ENCODE results near the gene GRSF1.

DNA sequence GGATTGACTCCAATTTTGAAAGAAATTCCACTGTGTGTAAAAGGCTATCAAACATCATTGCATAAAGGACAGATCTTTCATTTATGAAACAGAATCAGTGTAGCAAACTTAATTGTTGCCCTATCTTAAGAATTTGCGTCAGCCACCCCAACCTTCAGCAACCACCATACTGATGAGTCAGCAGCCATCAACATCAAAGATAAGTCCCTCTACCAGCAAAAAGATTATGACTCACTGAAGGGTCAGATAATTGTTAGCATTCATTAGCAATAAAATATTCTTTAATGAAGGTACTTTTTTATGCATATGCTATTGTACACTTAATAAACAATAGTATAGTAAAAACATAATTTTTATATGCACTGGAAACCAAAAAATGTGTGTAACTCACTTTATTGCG is 15.8 kb upstream of the GRSF1 start:
- TF ChIP-seq KDM5A (IDR thresholded peaks at IDR 0.05; ENCODE audit: borderline replicate concordance, low read length) (no peak), ISX (CRISPR knock-in tag; conservative IDR thresholded peaks at IDR 0.05) (no peak), EP300 (IDR thresholded peaks at IDR 0.05; ENCODE audit: low read depth in 2 of 2, low read length in 2 of 2) (no peak), EP300 (CRISPR knock-in tag; IDR thresholded peaks at IDR 0.05; ENCODE audit: borderline replicate concordance) (no peak), DNMT1 (CRISPR knock-in tag; IDR thresholded peaks at IDR 0.05) (no peak), ZNF550 (CRISPR knock-in tag; IDR thresholded peaks at IDR 0.05; ENCODE audit: borderline replicate concordance) (no peak), HIVEP1 (CRISPR knock-in tag; IDR thresholded peaks at IDR 0.05) (no peak), ZNF17 (CRISPR knock-in tag; IDR thresholded peaks at IDR 0.05) (no peak), HNRNPLL (IDR thresholded peaks at IDR 0.05; ENCODE audit: low read depth, low read length, poor library complexity, severe bottlenecking) (no peak), ZNF713 (CRISPR knock-in tag; IDR thresholded peaks at IDR 0.05) (no peak), CEBPG (CRISPR knock-in tag; IDR thresholded peaks at IDR 0.05) (no peak), POLR2A (IDR thresholded peaks at IDR 0.05; ENCODE audit: insufficient read depth in 1 of 2, low read depth in 2 of 2, low read length in 2 of 2) (no peak)
- TF ChIP-seq, protein P1, sequence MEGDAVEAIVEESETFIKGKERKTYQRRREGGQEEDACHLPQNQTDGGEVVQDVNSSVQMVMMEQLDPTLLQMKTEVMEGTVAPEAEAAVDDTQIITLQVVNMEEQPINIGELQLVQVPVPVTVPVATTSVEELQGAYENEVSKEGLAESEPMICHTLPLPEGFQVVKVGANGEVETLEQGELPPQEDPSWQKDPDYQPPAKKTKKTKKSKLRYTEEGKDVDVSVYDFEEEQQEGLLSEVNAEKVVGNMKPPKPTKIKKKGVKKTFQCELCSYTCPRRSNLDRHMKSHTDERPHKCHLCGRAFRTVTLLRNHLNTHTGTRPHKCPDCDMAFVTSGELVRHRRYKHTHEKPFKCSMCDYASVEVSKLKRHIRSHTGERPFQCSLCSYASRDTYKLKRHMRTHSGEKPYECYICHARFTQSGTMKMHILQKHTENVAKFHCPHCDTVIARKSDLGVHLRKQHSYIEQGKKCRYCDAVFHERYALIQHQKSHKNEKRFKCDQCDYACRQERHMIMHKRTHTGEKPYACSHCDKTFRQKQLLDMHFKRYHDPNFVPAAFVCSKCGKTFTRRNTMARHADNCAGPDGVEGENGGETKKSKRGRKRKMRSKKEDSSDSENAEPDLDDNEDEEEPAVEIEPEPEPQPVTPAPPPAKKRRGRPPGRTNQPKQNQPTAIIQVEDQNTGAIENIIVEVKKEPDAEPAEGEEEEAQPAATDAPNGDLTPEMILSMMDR (CRISPR knock-in tag; IDR thresholded peaks at IDR 0.05) = no peak
- TF ChIP-seq, protein P2, sequence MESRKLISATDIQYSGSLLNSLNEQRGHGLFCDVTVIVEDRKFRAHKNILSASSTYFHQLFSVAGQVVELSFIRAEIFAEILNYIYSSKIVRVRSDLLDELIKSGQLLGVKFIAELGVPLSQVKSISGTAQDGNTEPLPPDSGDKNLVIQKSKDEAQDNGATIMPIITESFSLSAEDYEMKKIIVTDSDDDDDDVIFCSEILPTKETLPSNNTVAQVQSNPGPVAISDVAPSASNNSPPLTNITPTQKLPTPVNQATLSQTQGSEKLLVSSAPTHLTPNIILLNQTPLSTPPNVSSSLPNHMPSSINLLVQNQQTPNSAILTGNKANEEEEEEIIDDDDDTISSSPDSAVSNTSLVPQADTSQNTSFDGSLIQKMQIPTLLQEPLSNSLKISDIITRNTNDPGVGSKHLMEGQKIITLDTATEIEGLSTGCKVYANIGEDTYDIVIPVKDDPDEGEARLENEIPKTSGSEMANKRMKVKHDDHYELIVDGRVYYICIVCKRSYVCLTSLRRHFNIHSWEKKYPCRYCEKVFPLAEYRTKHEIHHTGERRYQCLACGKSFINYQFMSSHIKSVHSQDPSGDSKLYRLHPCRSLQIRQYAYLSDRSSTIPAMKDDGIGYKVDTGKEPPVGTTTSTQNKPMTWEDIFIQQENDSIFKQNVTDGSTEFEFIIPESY (CRISPR knock-in tag; IDR thresholded peaks at IDR 0.05) = no peak
- TF ChIP-seq, protein P3, sequence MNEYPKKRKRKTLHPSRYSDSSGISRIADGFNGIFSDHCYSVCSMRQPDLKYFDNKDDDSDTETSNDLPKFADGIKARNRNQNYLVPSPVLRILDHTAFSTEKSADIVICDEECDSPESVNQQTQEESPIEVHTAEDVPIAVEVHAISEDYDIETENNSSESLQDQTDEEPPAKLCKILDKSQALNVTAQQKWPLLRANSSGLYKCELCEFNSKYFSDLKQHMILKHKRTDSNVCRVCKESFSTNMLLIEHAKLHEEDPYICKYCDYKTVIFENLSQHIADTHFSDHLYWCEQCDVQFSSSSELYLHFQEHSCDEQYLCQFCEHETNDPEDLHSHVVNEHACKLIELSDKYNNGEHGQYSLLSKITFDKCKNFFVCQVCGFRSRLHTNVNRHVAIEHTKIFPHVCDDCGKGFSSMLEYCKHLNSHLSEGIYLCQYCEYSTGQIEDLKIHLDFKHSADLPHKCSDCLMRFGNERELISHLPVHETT (CRISPR knock-in tag; conservative IDR thresholded peaks at IDR 0.05) = no peak
